Measurements from ENCODE around the gene GMCL2. TPM values are rescaled to one million over a fixed set of nuclear protein-coding genes. Genes with fewer than 3 reads are reported as not detected.

Gene GMCL2
- total RNA-seq, 2 experiments from 2014 or later: not detected

DNA sequence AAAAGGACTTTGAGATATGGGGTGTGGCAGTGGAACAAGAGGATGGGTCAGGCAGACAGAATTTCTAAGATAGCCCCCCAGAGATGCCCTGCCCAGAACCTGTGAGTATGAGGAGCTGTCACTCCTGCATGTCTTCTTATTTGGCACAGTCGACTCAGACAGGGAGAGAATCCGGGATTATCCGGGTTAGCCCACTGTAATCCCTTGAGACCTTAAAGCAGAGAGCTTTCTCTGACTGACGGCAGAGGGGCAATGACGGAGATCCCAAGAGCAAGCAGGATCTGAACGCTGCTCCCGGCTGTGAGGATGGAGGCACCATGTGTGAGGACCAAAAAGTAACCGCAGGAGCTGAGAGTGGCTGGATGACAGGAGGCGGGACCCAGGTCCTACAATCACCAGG is 24.7 kb downstream of the GMCL2 start:
- ChIA-PET CTCF (ENCODE audit: unreplicated experiment) (interaction anchor here (3.3 kb wide), 1 partner anchor 87 kb away, joined by 23 read pairs; no protein-coding TSS in a partner anchor), POLR2A (interaction anchor here (1.4 kb wide), 1 partner anchor 91 kb away, joined by 7 read pairs; no protein-coding TSS in a partner anchor)
- Histone ChIP-seq H3K9me3 (ENCODE audit: low read length) (no peaks in the 10 kb centered on the region), H3K27ac (ENCODE audit: low read depth, low read length, poor library complexity, severe bottlenecking) (no peak overlapping the region), H3K79me2 (ENCODE audit: insufficient read depth, low read depth, low read length) (no peaks in the 10 kb centered on the region), H3K36me3 (ENCODE audit: insufficient read depth, low read length) (no peaks in the 10 kb centered on the region), H3K4me2 (ENCODE audit: low read length) (no peak overlapping the region), H3K9me2 (ENCODE audit: insufficient read depth, low read length) (no peaks in the 10 kb centered on the region), H2AFZ (ENCODE audit: low read length) (no peak overlapping the region), H4K20me1 (ENCODE audit: insufficient read depth, low read length) (no peaks in the 10 kb centered on the region), H3K4me1 (ENCODE audit: insufficient read depth, low read length, poor library complexity, severe bottlenecking) (peaks cover 25% of the 10 kb centered on the region), H3K4me3 (ENCODE audit: low read depth, low read length, poor library complexity, severe bottlenecking) (no peak overlapping the region)
- intact Hi-C loops (cut with micrococcal nuclease; ENCODE audit: unreplicated experiment): loop anchor here (5.0 to 10.0 kb wide), 2 partner anchors 180 to 558 kb away; partner anchors contain the start of gene B4GALT7
- no TSS peak for BruUV-seq (replicated peaks)
- no peak for TF ChIP-seq EZH2phosphoT487 (IDR thresholded peaks at IDR 0.05; ENCODE audit: borderline replicate concordance, low read depth, low read length)
- TF ChIP-seq, protein P1, sequence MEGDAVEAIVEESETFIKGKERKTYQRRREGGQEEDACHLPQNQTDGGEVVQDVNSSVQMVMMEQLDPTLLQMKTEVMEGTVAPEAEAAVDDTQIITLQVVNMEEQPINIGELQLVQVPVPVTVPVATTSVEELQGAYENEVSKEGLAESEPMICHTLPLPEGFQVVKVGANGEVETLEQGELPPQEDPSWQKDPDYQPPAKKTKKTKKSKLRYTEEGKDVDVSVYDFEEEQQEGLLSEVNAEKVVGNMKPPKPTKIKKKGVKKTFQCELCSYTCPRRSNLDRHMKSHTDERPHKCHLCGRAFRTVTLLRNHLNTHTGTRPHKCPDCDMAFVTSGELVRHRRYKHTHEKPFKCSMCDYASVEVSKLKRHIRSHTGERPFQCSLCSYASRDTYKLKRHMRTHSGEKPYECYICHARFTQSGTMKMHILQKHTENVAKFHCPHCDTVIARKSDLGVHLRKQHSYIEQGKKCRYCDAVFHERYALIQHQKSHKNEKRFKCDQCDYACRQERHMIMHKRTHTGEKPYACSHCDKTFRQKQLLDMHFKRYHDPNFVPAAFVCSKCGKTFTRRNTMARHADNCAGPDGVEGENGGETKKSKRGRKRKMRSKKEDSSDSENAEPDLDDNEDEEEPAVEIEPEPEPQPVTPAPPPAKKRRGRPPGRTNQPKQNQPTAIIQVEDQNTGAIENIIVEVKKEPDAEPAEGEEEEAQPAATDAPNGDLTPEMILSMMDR (conservative IDR thresholded peaks at IDR 0.05; ENCODE audit: low read length): no peak
- DNase-seq (ENCODE audit: low spot score): no peak

DNA sequence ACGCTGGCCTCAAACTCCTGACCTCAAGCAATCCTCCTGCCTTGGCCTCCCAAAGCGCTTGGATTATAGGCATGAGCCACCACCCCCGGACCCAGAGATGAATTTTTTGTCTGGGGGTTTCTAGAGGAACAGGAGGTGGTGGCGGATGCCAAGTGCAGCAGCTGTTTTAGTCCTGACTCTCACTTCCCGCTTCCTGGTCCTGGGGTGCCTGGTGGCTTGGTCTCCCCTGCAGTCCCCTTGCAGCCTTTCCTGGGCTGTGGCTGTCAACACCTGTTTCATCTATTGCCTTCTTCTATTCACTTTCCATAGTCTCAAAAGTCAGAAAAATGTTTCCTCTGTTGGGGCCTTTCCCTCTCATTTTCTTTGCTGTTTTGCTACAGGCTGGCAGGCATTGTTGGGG is 27.0 kb downstream of the GMCL2 start:
- Histone ChIP-seq H2AFZ (ENCODE audit: low read length) (peak overlapping the region; percentile 64), H3K9me3 (ENCODE audit: low read length) (no peaks in the 10 kb centered on the region), H3K9me2 (ENCODE audit: insufficient read depth, low read length) (no peaks in the 10 kb centered on the region), H3K4me3 (ENCODE audit: low read depth, low read length, poor library complexity, severe bottlenecking) (no peak overlapping the region), H3K4me2 (ENCODE audit: low read length) (peak overlapping the region; percentile 41), H3K36me3 (ENCODE audit: insufficient read depth, low read length) (no peaks in the 10 kb centered on the region), H3K79me2 (ENCODE audit: insufficient read depth, low read depth, low read length) (no peaks in the 10 kb centered on the region), H3K27ac (ENCODE audit: low read depth, low read length, poor library complexity, severe bottlenecking) (peak overlapping the region; percentile 51), H3K4me1 (ENCODE audit: insufficient read depth, low read length, poor library complexity, severe bottlenecking) (peaks cover 35% of the 10 kb centered on the region), H4K20me1 (ENCODE audit: insufficient read depth, low read length) (no peaks in the 10 kb centered on the region)
- peak; percentile 57 for DNase-seq (ENCODE audit: low spot score)
- intact Hi-C loops (cut with micrococcal nuclease; ENCODE audit: unreplicated experiment): loop anchor here (5.0 to 10.0 kb wide), 2 partner anchors 178 to 555 kb away; partner anchors contain the start of gene B4GALT7
- BruUV-seq (replicated peaks): no TSS peak
- TF ChIP-seq, protein P1 (conservative IDR thresholded peaks at IDR 0.05; ENCODE audit: low read length): no peak
- no peak for TF ChIP-seq EZH2phosphoT487 (IDR thresholded peaks at IDR 0.05; ENCODE audit: borderline replicate concordance, low read depth, low read length)
- CTCF ChIA-PET (ENCODE audit: unreplicated experiment): no interaction called here
- POLR2A ChIA-PET: interaction anchor here (0.7 kb wide), 2 partner anchors 44 to 70 kb away, joined by 3 to 4 read pairs; partner anchors contain the start of gene HNRNPAB

DNA sequence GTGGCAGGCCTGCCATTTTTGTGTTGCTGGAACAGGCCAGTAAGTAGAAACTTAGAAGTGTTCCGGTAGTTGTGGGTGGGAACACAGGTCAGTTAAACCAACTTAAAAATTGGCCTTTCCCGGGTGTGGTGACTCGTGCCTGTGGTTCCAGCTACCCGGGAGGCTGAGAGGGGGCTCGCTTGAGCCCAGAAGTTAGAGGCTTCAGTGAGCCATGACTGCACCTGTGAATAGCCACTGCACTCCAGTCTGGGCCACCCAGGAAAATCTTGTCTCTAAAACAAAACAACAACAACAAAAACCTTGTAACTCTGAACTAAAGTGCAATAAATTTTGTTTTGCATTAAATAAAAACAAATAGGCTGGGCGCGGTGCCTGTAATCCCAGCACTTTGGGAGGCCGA is 32.1 kb downstream of the GMCL2 start:
- Histone ChIP-seq H3K9me3 (ENCODE audit: low read length) (no peaks in the 10 kb centered on the region), H3K79me2 (ENCODE audit: insufficient read depth, low read depth, low read length) (peaks cover 18% of the 10 kb centered on the region), H3K4me3 (ENCODE audit: low read depth, low read length, poor library complexity, severe bottlenecking) (peak overlapping the region; percentile 12), H3K4me2 (ENCODE audit: low read length) (peak overlapping the region; percentile 56), H4K20me1 (ENCODE audit: insufficient read depth, low read length) (no peaks in the 10 kb centered on the region), H3K27ac (ENCODE audit: low read depth, low read length, poor library complexity, severe bottlenecking) (peak overlapping the region; percentile 21), H3K4me1 (ENCODE audit: insufficient read depth, low read length, poor library complexity, severe bottlenecking) (peaks cover 48% of the 10 kb centered on the region), H3K36me3 (ENCODE audit: insufficient read depth, low read length) (peaks cover 31% of the 10 kb centered on the region), H3K9me2 (ENCODE audit: insufficient read depth, low read length) (no peaks in the 10 kb centered on the region), H2AFZ (ENCODE audit: low read length) (peak overlapping the region; percentile 37; the same call in 1 of the 2 replicates)
- DNase-seq (ENCODE audit: low spot score): peak; percentile 39
- CTCF ChIA-PET (ENCODE audit: unreplicated experiment): no interaction called here
- no TSS peak for BruUV-seq (replicated peaks)
- TF ChIP-seq, protein P1 (conservative IDR thresholded peaks at IDR 0.05; ENCODE audit: low read length): no peak
- TF ChIP-seq EZH2phosphoT487 (IDR thresholded peaks at IDR 0.05; ENCODE audit: borderline replicate concordance, low read depth, low read length): no peak
- intact Hi-C loops (cut with micrococcal nuclease; ENCODE audit: unreplicated experiment): no loop called here
- POLR2A ChIA-PET: interaction anchor here (0.5 to 1.5 kb wide), 3 partner anchors 45 to 80 kb away, joined by 3 to 6 read pairs (median 3); no protein-coding TSS in a partner anchor

Data from OCI-LY7 (cell line).